Gastroesophageal sphincter (tissue), 3 donors: ENCODE results near the gene SLC9A3.

ENCODE experiments used
- CTCF ChIP-seq, 4 experiments: fragments of 200-600 bp in 2 of 4; fragments of 450-650 bp in 2 of 4; sonication (generic) in 1 of 4; IDR thresholded peaks; one replicate each; pipeline ENCODE4 v1.5.1; 2017 to 2019; ENCODE audit warnings: antibody characterized with exemption in 4 of 4, mild to moderate bottlenecking in 2 of 4, moderate library complexity in 2 of 4
- EP300 ChIP-seq: sonication (generic); formaldehyde crosslinking; IDR thresholded peaks from one replicate; pipeline ENCODE4 v1.6.1; 2017; ENCODE audit warnings: antibody characterized with exemption, mild to moderate bottlenecking
- POLR2A ChIP-seq, 2 donors: fragments of 450-650 bp; IDR thresholded peaks; one replicate each; pipeline ENCODE4 v1.6.1; 2017; ENCODE audit warnings: antibody characterized with exemption in 2 of 2, mild to moderate bottlenecking in 2 of 2, moderate library complexity in 1 of 2
- POLR2AphosphoS5 ChIP-seq: sonication (generic); formaldehyde crosslinking; IDR thresholded peaks from one replicate; pipeline ENCODE4 v1.6.1; 2017; ENCODE audit warnings: antibody characterized with exemption

- TF ChIP-seq POLR2A (IDR thresholded peaks at IDR 0.05) = no peak
- TF ChIP-seq CTCF (IDR thresholded peaks at IDR 0.05) = no peak
- TF ChIP-seq EP300 = no peak
- no peak for TF ChIP-seq POLR2AphosphoS5
Measured at GRCh38 chr5:509611-510185, 14.6 kb downstream of the SLC9A3 start.
